HG02884 (cell line): ENCODE data around the gene PALB2.
"Not testable (repeated sequence)": the region's sequence is repeated elsewhere in the genome, so short reads cannot be mapped to it uniquely, and the experiment has no call there.

Experiments used
- ATAC-seq: cut with Tn5 transposase; IDR thresholded peaks from one replicate; pipeline ENCODE4 v1.9.1; 2021; ENCODE audit warnings: mild to moderate bottlenecking, moderate library complexity; ENCODE audit not compliant: unreplicated experiment

Gene PALB2

DNA sequence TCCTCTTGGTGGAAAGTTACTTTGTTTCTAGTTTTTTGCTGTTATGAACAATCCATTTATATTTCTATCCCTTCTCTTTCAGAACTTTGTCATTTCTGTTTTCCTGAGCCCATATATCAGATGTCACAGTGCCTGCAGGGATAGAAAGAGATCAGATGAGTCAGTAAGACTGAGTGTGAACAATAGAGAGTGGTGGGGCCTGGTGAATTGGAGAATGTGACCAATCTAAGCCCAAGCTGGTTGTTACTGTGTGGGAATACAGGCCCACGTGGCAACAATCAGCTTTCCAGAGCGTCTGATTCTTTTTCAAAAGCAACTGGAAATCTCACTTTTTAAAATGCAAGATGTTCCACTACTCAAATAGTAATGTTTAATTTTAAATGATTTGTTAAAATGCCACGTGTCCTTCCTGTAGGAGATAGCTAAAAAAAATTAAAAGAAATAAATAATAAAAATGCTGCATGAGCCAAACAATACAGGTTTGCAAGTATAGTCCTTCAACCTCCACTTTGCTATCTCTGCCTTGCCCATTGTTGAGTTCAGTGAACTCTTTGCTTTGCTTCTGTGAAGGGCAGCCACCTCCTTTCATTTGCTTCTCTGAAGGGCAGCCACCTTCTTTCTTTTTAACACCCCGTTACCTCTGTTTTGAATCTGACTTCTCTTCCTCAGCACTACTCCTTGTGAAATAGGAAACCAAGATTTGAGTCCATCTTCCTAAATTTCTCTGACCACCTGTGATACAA, 9.7 kb upstream of the PALB2 start:
- no peak for ATAC-seq

DNA sequence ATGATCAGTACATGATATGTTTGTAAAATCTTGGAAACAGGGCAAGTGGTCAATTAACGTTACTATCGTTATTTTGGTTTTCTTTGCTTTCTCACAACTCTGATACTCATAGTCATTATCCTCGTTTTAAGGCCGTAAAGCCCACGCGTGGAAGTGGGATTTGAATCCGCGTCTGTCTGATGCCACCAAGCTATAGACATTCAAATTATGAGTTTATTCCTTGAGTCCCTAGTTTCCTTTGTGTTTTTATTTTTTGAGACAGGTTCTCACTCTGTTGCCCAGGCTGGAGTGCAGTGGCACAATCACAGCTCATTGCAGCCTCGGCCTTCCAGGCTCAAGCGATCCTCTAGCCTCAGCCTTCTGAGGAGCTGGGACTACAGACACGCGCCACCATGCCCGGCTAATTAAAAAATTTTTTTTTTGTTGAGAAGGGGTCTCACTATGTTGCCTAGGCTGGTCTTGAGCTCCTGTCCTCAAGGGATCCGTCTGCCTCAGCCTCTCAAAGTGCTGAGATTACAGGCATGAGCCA, 1.2 kb upstream of the PALB2 start:
- ATAC-seq: no peak

DNA sequence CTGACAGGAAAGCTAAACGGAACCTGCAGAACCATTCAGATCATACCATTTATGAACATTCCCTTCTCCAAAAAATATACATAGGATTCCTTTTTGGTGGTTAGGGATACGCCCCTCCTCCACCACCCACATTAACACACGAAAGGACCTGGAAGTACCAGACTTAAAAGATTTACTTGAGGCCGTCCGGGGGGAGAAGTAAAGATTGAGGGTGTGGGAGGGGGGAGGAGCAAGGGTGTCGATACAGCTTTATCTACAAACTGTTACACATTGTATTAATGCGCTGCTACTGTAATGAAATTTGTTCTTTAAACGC, 537 bp downstream of the PALB2 start:
- no peak for ATAC-seq

DNA sequence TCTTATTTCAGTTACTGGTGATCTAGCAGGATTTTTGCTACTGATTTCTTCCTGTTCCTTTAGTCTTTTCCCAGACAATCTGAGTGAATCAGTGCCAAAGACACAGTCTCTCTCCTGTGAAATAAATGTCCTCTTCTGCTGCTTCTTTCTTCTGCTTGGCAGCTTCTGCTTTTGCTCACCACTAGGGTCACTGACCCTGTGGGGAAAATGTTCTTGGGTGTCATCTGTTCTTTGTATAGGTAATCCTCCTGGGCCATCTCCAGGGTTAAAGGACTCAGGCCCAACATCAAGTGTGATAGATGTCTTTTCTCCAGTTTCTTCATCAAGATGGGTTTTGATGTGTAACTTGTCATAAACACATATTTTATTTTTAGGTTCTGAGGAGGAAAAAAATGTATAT, 5.2 kb downstream of the PALB2 start:
- ATAC-seq: no peak

DNA sequence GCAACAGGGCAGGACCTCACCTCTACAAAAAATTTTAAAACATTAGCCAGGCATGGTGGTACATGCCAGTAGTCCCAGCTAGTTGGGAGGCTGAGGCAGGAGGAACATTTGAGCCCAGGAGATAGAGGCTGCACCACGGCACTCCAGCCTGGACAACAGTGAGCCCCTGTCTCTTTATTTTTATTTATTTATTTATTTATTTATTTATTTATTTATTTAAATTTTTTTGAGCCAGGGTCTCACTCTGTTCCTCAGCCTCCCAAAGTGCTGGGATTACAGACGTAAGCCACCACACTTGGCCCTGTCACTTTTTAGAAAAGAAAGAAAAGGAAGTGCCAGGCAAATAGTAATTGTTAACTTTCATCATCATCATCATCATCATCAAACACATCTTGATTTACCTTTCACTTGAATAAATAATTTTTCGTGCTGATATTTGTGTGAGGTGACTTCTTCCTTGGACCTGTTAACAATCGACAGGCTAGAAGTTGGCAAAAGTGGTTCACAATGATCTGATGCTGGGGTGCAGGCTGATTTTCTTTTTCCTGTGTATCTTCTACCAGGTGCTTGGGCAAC, 6.6 kb downstream of the PALB2 start:
- no peak for ATAC-seq

DNA sequence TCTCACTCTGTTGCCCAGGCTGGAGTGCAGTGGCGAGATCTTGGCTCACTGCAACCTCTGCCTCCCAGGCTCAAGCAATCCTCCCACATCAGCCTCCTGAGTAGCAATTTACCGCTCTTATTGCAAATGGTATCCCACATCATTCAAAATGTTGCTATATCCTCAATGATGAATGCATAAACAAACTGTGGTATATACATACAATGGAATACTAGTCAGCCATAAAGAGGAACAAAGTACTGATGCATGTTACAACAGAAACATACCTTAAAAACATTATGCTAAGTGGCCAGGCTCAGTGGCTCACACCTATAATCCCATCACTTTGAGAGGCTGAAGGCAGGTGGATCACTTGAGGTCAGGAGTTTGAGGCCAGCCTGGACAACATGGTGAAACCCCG, 9.2 kb downstream of the PALB2 start:
- ATAC-seq: not testable (repeated sequence)

DNA sequence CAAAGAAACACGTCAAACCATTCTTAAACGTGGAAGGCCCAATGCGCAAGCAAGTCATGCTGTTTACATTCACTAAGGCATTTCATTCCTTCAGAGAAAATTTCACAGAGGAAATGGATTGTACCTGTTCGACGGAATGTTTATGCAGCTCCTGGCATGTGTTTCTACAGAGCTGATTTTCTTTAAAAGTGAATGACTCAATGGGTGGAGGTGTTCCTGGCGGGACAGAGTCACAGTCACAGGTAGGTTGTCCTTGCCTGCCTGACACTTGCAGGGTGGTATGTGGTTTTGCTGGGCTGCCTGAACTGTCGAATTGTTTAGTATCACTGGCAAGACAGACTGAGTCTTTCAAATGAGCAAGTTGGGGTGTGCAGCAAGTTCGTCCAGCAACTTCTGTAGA, 11.6 kb downstream of the PALB2 start:
- no peak for ATAC-seq

DNA sequence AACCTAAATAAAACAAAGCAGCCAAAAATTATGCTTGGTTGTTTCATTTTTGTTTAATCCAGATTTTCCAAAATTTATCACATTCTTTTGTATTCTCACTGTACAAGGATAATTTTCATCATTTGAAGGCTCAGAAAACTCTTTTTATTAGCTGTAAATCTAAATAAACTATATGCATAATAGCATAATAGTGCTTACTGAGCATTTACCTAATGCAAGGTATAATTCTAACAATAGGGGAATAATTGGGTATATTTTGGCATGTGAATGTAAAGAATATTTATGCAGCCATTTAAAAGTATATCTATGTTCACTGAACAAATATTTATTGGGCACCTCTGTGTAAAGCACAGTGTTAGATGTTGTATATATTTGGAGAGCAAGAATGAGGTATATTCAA, 17.0 kb downstream of the PALB2 start:
- no peak for ATAC-seq

DNA sequence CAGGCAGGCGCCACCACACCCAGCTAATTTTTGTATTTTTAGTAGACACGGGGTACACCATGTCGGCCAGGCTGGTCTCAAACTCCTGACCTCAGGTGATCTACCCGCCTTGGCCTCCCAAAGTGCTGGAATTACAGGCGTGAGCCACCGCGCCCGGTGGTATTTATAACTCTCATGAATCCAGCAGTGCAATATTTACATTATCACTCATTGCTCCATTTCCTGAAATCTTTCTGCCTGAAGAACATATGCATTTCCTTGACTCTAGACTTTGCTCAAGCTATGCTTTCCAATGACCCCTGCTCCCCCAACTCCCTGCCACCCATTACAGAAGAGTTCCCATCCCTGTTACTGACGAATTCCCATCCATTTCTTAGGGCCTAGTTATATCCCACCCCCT, 25.3 kb downstream of the PALB2 start:
- ATAC-seq: no peak

DNA sequence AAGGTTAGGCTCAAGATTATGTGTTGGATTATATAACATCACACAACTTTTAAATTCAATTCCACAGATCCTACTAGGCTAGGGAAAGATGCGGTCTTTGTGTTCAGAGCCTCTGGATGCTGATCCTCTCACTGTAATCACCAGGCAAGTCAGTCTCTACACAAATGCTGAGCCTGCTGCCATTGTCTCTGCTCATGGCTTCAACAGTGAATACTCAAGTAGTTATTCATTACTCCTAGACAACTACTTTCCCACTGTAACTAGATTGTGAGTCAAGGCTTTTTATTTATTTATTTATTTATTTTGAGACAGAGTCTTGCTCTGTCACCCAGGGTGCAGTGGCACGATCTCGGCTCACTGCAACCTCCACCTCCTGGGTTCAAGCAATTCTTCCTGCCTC, 29.2 kb downstream of the PALB2 start:
- ATAC-seq: no peak

DNA sequence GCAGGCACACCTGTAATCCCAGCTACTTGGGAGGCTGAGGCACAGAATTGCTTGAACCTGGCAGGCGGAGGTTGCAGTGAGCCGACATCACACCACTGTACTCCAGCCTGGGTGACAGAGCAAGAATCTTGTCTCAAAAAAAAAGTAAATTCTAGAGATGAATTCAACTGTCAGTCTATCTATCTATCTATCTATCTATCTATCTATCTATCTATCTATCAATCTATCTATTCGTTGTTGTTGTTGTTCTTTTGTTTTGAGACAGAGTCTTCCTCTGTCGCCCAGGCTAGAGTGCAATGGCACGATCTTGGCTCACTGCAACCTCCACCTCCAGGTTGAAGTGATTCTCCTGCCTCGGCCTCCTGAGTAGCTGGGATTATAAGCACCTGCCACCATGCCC, 30.2 kb downstream of the PALB2 start:
- ATAC-seq: not testable (repeated sequence)

DNA sequence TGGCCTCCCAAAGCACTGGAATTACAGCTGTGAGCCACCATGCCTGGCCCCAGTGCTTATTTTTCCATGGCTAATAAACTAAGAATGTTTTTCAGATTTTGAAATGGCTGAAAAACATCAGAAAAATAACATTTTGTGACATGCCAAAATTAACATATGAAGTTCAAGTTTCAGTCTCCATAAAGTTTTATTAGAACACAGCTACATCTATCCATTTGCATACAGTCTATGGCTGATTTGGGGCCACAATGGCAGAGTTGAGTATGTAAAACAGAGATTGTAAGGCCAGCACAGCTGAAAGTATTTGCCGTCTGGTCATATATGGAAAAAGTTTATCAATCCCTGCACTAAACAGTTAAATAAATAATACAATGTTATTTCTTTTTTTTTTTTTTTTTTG, 31.2 kb downstream of the PALB2 start:
- no peak for ATAC-seq

DNA sequence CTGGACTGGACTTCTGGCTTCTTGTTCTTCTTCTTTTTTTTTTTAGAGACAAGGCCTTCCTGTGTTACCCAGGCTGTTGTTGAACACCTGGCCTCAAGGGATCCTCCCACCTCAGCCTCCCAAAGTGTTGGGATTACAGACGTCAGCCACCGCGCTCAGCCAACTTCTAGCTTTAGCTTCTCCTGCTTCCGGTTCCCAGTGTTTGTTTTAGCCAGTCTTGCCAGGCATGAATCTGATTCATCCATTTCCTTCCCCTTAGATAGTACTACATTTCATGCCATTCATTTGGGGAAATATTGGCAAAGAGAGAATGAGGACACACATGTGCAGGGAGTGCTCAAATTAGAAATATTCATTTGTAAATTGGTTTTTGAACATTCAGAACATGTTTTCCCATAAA, 32.9 kb downstream of the PALB2 start:
- ATAC-seq: no peak

DNA sequence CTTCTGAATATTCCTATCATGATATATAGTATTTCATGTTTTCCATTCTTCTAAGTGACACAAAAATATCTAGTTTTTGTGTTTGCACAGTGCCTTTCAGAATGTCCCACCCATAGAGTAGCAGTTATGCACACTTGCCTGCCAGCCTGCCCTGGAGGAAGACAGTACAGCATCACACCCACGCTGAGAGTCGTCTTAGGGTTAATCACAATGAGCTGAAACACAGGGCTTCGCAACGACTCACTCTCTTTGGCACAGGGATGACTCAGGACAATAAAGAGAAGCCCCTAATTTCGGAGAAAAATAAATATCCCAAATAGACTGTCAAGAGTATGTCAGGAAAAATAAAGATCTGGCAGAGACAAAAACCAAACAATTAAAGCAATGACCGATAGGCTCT, 33.4 kb downstream of the PALB2 start:
- no peak for ATAC-seq

DNA sequence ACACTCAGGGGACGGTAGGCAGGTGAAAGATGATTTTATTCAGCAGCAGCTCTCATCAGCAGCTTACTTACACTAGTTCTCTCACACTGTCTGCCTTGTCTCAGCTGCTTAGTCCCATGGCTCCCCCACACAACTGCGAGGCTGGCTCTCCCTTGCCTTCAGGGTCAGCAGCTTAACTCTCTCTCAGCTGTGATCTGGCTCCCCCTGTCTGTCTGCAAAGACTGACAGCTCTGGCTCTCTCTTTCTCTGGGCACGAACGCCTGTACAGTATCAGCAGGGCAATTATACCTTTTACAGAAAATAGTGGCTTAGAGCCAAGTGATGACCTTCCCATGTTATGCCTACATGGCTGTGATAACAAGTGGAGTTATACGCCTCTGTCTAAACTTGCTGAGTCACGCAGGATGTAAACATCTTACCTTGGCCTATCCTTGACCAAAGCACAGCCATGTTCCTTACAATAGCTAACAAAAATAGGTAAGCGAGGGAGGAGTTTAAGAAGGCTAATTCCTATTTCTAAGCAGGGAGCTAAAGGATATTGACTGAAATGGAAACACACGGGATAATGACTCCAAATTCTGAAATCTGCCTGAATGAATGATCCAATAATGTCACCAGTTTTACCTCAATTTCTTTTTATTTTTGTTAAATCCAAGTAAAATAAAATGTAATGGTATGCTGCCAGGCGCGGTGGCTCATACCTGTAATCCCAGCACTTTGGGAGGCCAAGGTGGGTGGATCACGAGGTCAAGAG, 43.9 kb downstream of the PALB2 start:
- no peak for ATAC-seq

DNA sequence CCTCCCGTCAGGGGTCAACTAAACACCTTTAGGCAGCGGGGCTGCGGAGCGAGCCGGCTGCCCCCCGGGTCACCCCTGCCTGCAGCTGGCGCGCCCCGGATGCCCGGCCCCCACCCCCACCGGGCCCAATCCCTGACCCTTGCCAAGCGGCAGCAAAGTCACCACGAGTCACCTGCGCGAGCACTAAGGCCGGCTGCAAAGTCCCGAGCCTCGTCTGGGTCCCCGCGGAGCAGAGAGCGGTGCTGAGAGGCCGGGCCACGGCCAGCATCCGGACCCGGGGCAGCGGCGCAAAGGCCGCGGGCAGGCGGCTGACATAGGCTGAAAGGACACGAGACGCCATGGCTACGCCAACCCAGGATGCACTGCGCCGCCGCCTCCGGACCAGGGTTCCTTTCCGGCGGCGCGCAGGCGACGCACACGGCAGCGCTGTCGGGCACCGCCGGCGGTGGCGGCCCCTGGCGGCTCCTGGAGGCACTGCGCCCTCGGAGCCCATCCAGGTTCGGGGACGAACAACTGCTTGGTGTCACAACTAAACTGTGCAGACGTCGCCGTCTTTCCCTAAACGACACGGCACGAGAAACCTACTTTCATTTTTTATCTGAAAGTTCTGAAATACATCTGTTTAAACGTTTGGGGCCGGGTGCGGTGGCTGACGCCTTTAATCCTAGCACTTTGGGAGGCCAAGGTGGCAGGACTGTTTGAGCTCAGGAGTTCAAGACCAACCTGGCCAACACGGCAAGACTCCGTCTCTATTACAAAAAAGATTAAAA, 45.0 kb downstream of the PALB2 start, which contains the start of gene NDUFAB1:
TSS of gene NDUFAB1 (minus strand) at position 366 of the 770 bp plus-strand sequence. CDS start at position 340, 26 bp downstream.
- ATAC-seq: peak; percentile 91

DNA sequence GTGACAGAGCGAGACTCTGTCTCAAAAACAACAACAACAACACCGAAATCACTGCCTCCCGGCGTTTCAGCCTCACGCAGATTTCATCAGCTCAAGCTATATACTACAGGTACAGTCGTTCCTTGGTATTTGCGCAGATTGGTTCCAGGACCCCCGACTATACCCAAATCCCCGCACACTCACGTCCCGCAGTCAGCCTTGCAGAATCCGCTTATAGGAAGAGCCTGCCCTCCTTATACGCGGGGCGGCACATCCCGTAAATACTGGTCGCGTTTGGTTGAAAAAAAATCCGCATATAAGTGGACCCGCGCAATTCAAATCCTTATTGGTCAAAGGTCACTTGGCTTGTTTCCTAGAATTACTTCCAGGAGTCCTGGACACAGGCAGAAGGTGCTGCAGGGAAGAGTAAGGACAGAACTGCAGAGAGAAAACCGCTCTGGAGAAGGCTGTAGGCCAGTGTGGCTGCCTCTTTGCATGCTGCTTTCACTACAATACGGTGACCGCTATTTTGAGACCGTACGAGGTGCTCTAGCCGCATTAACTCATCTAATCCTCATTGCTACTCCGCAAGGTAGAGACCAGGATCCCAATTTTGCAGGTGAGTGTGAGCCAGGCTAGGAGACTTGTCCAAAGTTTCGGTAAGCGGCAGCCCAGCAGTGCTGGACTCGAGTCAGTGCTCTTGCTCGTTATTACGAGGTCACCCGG, 45.7 kb downstream of the PALB2 start:
- ATAC-seq: no peak

DNA sequence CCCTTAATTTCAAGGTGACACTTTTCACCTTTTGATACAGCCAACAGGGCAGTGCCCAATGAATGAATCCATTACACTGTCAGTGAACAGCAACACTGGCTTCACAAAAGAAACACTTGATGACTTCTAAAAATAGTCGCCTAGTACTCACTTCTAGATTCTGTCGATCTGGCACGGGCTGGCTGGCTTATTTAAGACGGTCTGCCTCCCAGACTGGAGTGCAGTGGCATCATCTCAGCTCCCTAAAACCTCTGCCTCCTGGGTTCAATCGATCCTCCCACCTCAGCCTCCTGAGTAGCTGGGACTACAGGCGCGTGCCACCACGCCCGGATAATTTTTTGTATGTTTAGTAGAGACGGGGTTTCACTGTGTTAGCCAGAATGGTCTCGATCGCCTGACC, 46.9 kb downstream of the PALB2 start:
- ATAC-seq: no peak

DNA sequence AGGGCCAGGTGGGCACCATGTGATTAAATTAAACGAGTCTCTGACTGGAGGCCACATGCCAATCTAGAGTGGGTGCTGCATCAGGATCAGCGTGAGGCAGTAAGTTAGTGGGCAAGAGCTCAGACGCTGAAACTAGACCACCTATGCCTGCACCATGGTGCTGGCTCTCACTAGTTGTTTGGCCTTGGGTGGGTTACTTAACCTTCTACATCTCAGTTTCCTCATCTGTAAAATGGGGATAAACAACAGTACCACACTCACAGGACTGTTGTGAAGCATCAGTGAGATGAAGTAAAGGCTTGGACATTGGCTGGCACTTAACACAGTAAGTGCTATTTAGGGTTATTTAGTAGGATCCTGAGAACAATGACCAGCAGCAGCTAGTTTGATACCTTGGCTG, 50.9 kb downstream of the PALB2 start:
- no peak for ATAC-seq

DNA sequence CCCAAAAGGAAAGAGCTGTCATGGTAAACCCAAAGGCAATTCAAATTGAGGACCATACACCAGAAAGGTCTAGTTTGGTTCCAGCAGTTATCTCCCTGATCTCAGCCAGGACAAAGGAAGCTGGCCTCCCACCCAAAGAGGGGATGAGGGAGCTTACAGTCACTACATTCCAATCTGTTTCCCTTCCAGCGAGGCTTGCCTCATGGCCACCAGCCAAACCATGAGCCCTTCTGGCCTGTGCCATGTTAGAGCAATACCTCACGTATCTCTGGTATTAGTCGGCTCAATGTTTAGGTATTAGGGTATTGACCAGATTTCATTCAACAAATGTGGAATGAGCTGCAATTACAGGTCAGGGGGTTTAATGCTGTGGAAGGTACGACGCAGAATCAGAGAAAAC, 53.4 kb downstream of the PALB2 start:
- no peak for ATAC-seq
